ENCODE data around the gene VEGFB. TPM values are rescaled to one million over a fixed set of nuclear protein-coding genes. Genes with fewer than 3 reads are reported as not detected.
"Not testable (repeated sequence)": the region's sequence is repeated elsewhere in the genome, so short reads cannot be mapped to it uniquely, and the experiment has no call there.

VEGFB gene
- total RNA-seq, 1 experiment from 2014 or later = 56.9 TPM

DNA sequence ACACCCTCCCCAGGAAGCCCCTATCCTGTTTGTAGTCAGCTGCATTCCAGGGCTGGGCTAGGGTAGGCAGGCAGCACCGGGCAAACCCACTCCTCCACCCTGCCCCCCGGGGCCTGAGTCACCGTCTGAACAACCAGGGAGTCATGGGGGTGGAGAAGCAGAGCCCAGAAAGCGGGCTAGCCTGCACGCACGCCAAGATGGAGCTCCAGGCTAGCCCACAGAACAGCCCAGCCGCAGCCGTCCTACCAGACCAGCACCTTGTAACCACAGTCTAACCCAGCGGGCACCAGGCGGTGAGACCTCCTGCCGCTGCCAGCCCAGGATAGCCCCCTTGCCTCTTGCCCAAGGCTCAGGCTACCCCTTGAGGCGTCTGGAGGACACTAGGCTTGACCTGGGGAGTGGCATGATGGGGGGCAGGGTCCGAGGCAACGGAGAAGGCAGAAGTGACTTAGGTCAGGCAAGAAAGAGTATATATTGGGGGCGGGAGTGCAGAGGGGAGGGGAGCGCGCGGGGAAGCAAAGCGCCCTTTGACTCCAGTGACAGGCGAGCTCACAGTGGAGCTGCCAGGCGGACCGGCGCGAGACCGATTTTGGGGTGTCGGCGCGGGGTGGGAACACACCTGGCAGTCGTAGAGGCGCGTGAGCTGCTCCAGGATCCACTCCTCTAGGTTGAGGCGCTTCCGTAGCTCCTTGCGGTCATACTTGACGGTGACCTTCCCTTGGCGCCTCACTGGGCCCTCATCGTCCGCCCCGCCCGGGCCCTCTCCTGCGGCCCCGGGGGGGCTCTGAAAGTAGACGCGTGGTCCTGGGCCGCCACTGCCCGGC is 11.6 kb downstream of the VEGFB start:
- DNase-seq (ENCODE audit: low read depth) = peak; percentile 100

DNA sequence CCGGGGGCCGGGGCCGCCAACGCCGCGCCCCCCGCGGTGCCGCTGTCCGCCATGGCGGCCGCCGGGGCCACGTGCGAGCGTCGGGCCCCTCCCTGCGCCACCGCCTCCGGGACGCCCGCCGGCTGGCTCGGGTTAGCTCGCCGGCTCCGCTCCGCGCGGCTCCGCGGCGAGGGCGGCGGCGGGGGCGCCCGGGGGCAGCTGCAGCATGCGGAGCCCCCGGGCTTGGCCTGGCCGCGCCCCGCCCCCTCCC is 12.2 kb downstream of the VEGFB start:
- DNase-seq (ENCODE audit: low read depth) = not testable (repeated sequence)

DNA sequence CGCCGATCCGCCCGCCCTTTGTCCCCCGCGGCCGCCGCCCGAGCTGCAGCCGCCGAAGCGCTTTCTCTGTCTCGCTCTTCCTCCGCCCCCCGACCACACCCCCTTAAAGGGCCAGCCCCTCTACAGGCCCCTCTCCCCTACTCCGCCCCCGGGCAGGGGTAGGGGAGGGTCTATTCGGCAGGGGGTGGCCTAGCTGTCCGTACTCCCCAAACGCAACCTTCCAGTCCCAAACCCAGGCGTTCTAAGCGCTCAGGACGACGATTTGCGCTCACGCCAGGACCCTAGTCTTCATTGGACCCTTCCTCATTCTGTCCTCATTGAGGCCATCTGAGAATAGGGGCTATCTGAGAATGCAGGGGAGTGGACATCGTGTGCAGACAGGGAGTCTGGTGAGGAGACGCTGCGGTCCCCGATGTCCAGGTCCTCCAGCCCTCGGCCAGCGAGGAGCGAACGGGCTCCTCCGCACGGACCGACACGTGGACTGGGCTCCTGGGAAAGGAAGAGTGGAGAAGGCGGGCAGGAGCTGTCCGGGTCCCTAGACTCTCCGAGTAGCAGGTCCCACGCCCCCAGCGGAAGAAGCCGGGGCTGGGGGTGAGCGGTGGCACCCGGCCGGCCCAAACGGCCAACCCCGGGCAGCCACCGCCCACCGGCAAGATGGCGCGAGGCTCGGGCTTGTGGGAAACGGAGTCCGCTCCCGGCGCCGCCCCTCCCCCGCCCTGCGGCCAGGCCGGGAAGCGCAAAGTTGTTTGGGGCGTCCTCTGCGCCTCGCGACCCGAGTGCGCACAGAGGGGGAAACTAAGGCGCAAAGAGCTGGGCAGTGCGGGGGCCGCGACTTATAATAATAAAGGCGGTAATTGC is 12.7 kb downstream of the VEGFB start, which contains the start of gene PPP1R14B:
Gene PPP1R14B, minus strand, starts transcription at position 73 of the 858 bp plus-strand sequence. CDS start 270 bp downstream, outside the sequence.
- DNase-seq (ENCODE audit: low read depth) = peak; percentile 91

DNA sequence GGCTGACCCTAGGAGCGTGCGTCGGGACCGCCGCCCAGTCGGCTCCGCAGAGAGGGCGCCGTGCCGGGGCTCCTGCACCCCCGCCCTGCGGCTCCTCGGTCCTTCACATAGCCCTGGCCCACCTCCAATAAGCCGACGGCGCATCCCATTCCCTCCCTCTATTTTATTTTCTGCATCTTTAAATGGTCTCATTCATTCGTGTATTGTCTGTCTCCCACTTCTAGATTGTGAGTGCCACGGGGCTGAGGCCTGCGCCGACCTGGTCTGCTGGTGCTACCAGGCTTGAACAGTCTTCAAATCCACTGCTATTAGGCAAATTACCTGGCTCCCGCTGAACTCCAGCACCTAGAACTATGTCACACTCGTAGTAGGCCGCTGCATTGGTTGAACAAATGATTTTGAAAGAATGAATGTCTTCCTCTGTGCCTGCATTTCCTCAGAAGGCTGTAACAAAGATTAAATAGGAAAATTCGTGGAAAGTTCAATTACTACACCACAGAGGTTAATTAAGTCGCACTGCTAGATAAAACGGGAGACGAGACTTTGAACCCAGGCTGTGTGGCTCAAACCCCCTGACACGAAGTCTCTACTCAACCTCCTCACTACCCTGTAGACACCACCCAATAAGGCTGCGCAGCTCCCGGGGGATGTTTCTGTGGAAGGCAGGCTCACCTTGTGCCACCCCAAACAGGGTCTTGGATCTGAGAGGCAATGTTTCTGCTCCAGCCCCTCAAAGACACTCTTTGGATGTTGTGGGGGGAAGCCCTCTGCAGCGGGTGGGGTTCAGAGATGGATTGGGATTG is 13.5 kb downstream of the VEGFB start:
- no peak for DNase-seq (ENCODE audit: low read depth)

DNA sequence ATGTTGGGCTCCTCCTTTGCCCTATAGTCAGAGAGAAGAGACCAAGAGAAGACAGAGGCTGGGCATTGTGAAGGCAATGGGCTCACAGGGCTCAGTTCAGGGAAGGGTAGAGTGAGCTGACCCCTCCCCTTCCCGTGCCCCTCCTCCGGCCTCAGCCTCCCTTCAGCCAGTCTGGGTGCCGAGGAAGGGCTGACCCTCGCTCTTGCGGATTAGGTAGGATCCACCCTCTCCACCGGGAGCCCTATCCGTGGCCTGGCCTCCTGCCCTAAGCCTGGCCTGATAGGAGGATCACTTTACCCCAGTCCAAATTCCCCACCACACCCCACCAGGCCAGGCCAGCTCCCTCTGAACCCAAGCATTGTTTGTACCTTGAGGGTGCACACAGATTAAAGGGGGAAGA is 14.2 kb downstream of the VEGFB start:
- no peak for DNase-seq (ENCODE audit: low read depth)

DNA sequence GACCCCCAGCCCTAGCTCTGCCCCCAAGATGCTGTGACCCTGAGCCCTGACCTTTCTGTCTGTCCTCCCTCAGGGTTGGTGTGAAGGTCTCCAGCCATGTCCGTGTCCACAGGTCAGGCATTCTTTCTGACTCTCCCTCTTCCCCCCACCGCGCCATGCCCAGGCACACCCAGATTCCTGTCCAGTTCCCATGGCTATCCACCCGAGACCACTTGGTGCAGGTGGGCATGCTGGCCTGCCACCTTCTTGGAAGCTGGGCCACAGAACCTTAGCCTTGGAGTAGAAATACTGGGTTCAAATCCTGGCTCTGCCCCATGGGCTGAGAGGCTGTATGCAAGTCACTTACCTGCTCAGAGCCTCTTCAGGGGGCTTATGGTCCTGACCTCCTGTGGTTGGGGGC is 14.7 kb downstream of the VEGFB start:
- DNase-seq (ENCODE audit: low read depth) = no peak

DNA sequence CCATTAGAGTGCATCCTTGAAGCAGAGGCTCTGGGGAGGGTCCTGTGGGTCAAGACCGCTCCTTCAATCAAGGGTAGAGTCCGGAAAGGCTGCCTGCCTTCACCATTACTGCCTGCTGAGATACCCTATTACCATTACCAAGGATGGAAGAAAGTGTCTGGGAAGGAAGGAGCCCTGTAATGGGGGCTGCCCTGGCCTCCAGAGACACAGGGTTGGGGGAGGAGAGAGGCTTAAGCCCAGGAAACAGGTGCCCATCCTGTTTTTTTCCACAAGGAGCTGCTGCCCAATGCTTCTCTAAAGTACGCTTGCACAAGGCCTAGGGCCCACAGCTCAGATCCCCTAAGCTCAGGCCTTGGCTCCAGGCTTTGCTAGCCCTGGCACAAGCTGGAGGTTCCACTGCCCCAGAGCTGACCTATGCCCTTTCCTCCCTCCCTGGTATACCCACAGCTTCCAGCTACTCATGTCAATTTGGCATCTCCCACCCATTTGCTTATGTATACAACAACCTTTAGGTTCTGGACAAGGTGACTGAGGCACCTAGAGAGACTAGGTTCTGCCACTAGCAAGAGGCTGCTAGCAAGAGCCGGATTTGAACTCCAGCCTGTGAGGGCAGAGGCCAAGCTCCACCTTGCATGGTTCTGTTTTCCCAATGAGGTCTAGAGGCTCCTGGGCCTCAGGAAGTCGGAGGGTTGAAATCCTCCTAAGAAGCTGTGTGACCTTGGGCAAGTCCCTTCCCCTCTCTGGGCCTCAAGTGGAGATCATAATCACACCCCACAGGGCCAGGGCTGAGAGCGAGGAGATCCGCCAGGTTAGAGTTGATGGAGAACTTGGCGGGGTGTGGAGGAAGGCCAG is 15.4 kb downstream of the VEGFB start:
- DNase-seq (ENCODE audit: low read depth) = no peak

DNA sequence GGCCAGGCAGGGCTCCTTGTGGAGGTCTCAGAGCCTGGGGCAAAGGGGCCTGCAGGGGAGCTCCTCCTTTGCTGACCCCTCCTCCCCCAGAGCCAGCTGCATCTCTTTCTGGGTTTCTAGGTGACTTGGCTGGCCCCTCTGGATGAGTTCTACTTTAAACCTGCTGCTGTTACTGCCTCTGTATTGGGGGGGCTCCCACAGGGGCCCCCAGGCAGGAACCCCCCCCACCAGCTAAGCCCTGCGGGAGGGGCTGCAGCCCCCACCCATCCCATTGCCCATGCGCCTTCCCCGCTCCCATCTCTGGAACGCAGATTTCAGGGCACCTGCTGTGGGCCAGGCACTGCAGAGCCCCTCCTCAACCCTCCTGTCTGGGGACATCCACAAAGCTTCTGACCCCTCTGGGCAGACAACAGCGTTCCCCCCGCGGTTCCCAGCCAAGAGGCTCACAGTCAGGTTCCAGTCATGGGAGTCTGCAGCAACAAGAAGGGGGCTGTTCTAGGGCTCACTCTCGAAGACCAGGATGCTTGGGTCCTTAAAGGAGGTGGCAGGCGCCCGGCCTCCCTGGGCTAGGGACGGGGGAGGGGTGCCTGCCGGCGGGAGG is 16.1 kb downstream of the VEGFB start:
- no peak for DNase-seq (ENCODE audit: low read depth)

DNA sequence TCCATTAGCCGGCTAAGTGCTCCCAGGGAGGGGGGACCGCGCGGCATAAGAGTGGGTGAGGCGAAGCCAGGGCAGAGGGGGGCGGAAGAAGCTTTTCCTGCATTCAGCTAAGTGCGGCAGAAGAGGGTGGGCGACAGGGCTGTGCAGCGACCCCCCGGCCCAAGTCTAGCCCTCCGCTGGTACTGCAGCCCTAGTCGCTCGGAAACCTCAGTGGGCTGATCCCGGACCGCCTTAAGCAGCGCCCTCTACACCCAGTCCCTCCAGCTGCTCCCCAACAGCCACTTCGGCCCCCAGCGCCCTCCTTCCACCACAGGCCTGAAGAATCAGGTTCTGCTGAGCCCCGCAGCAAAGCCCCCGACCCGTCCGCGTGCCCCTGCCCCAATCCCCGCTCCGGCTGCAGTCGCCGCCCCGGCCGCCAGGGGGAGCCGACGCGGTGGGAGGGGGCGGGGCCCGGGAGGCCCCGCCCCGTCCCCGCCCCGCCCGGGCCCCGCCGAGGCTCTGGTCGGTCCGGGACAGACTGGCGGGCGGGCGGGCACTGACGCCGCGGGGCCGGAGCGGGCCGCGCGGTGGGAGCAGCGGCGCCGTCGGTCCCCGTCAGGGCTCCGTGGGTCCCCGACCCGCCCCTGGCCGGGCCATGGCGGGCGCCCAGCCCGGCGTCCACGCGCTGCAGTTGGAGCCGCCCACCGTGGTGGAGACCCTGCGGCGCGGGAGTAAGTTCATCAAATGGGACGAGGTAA is 16.8 kb downstream of the VEGFB start, which contains the start of gene PLCB3:
Gene PLCB3, plus strand, starts transcription at position 515 of the 737 bp plus-strand sequence. Its CDS starts 120 bp downstream, at position 635.
- no peak for DNase-seq (ENCODE audit: low read depth)

DNA sequence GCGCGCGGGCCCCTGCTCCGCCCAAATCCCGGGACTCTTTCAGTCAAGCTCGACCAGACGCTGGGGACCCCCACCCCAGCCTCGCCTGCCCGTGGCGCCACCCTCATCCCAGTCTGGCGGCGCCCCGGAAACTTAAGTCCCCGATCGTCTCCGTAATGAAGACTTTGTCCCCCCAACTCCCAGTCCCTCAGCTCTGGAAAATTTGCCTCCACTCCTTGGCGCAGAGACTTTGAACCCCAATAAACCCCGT is 17.3 kb downstream of the VEGFB start:
- DNase-seq (ENCODE audit: low read depth) = no peak

DNA sequence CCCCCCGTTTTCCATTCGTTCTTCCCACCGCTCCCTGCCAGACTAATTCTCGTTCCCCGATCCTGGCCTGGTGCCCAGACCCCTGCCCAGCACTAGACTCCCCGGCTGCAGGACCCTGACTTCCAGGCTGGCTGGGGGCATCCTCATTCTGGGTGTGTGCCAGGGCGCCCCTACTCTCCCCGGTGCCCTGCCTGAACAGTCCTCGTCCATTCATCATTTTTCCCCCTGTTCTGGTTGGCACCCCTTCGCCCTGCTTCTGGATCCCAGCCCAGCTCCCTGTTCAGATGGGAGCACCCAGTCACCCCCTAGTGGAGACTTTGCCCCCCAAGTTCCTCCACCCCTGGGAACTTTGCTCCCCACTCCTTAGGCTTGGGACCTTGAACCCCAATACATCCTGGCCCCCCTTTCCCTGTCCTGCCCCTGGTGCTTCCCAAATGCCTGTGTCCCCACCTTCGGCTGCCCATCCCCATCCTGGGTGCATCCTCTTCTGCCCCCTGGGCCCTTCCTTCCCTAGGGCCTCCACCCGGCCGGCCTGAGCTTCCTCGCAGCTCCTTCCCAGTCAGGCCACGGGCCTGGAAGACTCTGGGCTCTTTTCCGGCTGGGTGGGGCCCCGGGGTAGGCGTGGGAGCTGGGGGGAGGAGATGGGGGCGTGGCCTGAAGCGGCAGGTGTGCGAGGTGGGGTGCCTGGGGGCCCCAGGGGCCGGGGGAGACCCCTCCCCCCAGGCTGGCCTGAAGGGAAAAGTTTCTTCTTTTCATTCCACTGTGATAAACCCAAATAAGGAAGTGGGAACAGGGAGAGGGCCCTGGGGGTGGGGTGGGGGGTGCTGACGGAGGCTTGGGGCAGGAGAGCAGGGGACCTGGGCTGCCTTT is 17.9 kb downstream of the VEGFB start:
- no peak for DNase-seq (ENCODE audit: low read depth)

DNA sequence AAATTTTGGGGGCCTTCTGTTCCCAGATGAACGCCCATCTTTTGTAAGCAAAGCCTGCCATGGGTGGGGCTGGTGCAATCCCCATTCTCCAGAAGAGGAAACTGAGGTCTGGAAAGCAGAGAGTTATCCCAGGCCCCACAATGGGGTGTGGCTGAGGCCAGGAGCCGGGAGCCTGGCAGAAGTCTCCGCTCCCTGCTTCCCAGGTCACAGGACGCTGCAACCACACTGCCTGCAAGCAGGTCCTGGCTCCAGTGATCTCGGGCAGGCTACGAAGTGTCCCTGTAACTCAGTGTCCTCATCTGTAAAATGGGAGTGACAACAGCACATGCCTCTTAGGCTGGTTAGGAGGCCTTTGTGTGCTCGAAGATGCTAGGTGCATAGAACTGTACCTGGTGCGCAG is 18.7 kb downstream of the VEGFB start:
- no peak for DNase-seq (ENCODE audit: low read depth)

DNA sequence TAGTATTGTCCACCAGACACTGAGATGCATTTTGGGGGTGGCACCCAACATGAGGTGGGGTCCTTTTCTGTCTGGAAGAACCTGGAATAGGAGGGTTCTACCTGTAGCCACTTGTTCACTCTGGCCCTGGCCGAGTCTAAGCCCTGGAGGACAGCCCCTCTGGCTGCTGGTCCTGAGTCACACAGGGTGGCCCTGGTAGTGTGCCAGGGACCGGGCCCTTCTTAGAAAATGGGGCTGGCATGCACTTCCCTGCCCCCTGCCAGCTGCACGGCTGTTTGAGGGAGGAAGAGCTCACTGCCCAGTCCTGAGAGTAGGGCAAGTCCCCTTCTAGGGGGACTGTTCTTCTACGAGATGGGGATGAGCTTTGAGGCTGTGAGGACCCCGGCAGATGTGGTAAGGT is 19.1 kb downstream of the VEGFB start:
- DNase-seq (ENCODE audit: low read depth) = no peak

DNA sequence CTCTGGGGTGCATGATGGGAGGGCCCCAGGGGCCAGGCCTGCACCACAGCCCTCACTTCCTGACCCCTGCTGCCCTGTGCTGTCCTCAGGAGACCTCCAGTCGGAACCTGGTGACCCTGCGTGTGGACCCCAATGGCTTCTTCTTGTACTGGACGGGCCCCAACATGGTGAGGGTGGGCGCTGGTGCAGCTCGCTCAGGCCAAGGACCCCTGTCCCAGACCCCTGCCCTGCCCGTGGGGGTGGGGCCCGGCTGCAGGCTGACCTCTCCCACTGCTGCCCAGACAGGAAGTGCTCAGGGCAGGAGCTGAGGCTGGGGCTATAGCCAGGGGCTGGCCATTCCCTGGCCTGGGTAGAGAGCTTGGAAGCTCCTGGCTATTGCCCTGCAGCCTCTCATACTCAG is 19.9 kb downstream of the VEGFB start:
- no peak for DNase-seq (ENCODE audit: low read depth)

DNA sequence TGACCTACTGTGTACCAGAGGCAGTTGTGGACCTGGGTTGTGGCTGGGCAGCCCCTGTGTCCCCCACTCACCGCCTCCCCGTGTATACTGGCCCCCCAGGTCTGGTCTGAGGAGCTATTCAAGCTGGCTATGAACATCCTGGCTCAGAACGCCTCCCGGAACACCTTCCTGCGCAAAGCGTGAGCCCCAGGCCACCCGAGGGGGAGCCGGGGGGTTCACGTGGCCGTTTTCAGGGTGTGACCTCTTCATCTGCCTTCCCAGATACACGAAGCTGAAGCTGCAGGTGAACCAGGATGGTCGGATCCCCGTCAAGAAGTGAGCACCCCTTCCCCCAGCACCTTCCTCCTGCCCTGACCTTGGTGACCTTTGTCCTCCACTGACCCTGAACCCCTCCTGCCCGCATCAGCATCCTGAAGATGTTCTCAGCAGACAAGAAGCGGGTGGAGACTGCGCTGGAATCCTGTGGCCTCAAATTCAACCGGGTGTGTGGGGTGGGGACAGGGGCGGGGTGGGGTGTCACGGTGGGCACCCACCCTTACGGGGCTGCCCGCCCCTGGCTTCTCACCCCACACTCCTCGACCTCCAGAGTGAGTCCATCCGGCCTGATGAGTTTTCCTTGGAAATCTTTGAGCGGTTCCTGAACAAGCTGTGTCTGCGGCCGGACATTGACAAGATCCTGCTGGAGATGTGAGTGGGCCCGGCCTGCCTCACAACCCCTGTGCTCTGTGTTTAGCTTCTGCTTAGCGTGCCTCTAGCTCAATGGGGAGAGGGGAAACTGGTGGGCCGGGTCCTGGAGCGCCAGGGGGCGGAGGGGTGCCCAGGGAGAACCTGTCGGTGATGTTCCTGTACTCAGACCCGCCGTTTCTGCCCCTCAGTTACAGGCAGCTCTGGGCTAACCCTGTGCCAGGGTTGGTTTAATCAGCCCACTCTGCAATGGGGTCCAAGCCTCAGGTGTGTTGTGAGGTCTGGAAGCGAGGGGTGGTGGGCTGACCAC is 21.0 kb downstream of the VEGFB start:
- no peak for DNase-seq (ENCODE audit: low read depth)

DNA sequence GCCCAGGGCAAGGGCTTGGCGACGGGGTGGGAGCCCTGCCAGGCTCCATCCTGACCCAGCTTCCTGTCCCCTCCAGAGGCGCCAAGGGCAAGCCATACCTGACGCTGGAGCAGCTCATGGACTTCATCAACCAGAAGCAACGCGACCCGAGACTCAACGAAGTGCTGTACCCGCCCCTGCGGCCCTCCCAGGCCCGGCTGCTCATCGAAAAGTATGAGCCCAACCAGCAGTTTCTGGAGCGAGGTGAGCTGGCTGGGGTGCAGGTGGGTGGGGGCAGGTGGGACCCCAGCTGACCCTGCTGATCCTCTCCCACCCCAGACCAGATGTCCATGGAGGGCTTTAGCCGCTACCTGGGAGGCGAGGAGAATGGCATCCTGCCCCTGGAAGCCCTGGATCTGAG is 21.9 kb downstream of the VEGFB start:
- no peak for DNase-seq (ENCODE audit: low read depth)

DNA sequence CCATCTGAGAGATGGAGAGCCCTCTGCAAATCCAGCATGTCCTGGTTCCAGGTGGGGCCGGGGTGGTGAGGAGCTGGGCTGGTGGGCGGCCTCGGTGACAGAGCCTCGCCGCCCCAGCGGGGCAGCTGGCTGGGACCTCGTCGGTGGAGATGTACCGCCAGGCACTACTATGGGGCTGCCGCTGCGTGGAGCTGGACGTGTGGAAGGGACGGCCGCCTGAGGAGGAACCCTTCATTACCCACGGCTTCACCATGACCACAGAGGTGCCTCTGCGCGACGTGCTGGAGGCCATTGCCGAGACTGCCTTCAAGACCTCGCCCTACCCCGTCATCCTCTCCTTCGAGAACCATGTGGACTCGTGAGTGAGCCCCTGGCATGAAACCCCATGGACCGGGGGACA is 24.0 kb downstream of the VEGFB start:
- DNase-seq (ENCODE audit: low read depth) = no peak

DNA sequence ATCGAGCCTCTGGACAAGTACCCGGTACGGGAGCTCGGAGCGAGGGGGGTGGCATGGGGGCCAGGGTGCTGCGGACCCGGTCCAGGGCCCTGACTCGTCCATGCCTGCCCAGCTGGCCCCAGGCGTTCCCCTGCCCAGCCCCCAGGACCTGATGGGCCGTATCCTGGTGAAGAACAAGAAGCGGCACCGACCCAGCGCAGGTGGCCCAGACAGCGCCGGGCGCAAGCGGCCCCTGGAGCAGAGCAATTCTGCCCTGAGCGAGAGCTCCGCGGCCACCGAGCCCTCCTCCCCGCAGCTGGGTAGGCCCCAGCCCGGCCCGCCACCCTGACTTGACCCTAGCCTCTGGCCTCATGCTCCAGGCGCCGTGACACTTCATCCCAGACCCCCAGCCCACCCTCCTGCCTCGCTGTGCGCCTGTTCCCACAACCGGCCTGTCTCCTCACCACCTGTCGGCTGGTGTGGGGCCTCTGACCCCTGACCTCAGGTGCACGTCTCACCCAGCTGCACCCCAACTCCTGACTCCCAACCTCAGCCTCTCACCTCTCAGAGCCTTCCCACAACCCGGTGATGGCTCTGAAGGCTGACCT is 24.7 kb downstream of the VEGFB start:
- DNase-seq (ENCODE audit: low read depth) = no peak
